Middle frontal gyrus (tissue), 1 donor: ENCODE results near the gene ADARB2.
A peak's percentile ranks its signal among the peaks of the same experiment; 100 is the strongest.
"Not testable (repeated sequence)": the region's sequence is repeated elsewhere in the genome, so short reads cannot be mapped to it uniquely, and the experiment has no call there.

Source experiments
- DNase-seq: peaks from one replicate; pipeline ENCODE4 v3.0.0-alpha.2; 2015; ENCODE audit warnings: low spot score; ENCODE audit errors: extremely low spot score

Gene ADARB2

DNA sequence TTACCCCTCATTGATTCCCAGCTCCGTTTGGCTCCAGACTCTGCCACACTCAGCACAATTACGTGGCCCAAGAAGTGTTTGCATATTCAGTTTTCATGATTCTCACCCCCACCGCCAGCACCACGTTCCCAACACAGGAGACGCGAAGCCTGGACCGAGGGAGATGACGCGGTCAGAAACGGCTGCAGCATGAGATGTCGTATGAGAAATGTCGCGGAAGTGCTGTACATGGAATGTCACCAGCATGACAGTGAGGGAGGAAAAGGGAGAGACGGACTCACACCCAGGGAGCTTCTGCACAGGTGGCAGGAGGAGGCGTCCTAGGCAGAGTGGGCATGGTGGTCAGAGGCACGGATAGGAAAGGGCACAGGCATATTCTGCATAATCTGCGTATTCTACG is 492.8 kb downstream of the ADARB2 start:
- no peak for DNase-seq

DNA sequence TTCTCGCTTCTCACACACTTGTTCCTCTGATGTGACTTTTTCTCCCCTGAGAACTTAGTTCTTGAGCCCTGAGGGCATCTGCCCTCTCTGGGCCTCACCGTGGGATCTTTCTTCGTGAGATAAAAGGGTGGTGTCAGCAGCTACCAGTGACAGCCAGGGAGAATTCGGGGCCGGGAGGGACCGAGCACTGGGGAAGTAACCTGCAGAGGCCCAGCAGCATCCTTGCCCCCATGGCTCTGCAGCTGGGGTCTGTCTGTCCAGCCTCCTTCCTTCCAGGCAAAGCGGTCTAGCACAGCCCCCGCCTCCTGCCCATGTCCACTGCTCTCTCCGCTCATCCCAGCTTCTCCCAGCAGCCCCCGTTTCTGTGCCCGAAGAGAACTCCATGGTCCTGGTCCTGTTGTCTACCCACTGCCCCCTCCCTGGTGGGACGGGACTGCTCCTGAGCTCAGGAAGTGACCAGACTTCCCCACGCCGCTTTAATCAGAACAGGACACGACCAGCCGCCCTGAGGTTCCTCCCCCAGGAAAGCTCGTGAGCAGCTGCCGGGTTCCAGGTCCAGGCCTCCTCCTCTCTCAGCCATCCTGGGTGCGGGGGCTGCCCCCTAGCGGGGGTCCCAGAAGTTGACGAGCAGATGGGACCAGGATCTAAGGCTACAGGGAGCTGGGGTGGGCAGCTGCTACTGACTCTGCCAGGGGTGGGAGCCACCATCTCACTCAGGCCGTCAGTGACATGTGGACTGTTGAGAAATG is 493.7 kb downstream of the ADARB2 start:
- DNase-seq = no peak

DNA sequence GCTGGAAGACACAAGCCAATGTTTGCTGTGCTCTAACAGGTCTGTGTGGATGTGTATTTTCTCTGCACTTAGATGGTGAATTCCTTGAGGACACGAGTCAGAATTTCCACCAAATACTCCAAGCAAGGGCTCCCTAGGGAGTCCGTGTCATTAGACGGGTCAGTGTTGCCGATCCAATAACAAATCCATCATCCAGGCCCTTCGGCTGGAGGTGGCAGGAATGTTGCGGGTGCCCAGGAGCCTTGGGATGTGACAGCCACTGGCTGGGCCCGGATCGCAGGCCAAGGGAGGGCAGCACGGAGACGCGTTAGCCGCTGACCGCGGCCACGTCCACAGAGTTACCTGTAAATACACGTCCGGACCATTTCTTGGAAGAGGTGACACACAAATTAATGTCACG is 494.4 kb downstream of the ADARB2 start:
- DNase-seq = no peak

DNA sequence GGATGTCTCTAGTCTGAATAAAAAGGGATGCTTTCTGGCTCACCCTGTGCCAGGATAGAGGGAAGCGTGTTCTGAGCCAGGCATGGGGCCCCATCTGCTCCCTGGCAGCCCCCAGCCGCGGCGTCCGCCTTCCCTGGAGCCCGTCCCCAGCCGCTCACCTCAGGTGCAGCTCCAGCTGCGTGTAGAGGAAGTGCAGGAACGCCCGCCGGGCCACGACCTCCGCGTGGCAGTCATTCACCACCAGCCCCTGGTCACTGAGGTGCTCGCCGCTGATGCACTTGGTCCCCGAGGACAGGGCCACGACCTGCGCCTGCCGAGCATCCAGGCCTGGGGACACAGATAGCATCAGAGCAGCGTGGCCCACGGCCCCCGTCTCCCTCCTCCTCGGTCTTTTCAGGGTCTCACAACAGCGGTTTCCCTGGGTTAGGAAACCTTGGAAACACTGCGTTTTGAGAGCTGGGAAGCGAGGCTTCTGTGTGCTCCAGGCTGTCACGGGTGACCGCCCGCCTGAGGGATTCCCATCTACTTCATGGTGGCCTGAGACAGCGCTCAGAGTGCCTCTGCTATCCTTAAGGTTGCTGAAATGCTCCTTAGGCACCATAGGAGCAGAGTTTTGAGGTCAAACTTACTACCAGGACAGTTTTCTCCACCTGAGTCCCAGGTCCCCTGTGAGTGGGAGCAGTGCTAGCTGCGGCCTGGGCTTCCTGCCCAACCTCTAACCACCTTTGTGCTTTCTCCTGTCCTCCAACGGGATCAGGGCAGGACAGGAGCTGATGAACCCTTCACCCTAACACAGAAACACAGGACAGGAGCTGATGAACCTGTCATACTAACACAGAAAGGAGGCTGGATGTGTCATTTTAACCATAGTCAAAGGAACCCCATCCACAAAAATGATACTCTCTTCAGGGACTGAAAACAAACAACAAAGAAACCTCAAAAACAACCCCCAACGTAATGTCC is 495.1 kb downstream of the ADARB2 start:
- DNase-seq = no peak

DNA sequence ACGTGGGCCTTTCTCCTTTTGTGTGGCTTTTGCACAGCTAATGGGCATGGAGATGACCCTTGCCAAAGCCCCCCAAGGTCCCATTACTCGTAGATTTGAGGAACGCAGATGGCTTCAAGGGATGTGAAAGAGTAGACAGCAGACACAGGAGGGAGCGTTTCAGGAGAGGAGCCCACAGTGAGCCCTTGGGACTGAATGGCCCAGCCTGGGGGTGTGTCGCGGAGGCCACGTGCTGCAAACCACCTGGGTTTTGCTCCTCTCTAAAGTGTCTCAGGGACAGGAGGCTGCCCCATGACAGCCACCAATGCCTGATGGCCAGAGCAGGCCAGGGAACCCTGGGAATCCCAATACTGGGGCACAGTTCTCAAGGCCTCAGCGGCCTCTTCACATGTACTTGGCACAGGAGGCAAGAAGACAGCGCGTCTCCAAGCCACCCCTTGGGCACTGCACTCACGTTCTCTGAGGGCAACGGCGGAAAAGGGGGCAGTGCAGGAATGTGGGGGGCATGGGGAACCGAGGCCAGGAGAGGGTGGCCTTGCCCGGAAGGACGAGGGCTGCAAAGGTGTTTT is 495.9 kb downstream of the ADARB2 start:
- no peak for DNase-seq

DNA sequence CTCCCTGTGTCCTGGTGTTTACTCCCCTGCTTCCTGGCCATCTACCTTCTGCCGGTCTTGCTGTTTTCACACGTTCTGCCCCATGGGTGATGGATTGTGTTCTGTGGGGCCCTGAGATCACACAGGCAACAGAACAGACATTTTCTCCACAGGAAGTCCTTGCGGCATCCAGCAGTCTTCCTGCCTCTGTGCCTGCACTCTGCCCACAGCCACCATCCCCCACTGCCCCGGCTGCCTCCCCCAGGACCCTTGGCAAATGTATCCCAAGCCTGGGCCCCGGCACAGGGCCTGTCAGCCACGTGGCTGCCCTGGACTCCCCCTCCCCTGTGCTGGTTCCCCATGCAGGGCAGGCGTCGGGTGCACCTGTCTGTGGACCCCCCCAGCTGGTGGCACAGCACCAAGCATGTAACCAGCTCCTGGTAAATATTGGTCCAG is 497.0 kb downstream of the ADARB2 start:
- DNase-seq = no peak

DNA sequence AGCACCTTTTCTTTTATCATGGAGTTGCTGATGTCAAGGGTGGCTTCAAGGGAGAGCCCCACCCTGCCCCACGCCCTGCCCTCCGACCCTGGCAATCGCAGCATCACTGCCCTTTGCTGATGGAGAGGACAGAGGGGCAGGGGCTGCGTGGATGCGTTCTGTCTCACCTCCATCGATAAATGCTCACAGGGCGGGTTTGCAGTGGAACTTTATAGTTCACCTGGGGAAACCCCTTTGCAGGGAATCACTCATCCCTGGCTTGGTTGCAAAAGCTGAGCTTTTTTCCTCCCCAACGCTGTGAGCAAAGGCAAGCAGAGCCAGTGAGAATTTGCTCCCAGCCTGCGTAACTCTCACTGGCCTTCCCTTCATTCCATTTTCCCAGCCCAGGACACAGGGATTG is 504.3 kb downstream of the ADARB2 start:
- DNase-seq = no peak

DNA sequence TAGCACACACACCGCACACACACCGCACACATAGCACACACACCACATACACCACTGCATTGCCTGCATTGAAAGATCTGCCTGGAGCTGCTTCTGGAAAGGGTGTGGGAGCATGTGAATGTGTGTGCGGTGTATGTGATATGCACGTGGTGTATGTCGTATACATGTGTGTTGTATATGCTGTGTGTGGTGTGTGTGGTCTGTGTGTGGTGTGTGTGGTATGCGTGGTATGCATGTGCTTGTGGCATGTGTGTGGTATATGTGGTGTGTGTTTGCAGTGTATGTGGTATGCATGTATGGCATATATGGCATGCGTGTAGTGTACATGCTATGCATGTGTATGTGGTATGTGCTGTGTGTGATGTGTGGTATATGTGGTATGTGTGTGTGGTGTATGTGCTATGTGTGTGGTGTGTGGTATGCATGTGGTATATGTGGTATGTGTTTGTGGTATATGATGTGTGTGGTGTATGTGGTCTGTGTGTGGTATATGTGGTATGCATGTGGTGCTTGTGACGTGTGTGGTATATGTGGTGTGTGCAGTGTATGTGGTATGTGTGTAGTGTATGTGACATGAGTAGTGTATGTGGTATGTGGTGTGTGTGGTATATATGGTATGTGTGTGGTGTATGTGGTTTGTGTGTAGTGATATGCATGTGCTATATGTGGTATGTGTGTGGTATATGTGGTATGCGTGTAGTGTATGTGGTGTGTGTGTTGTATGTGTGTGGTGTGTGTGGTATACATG is 505.0 kb downstream of the ADARB2 start:
- DNase-seq = no peak

DNA sequence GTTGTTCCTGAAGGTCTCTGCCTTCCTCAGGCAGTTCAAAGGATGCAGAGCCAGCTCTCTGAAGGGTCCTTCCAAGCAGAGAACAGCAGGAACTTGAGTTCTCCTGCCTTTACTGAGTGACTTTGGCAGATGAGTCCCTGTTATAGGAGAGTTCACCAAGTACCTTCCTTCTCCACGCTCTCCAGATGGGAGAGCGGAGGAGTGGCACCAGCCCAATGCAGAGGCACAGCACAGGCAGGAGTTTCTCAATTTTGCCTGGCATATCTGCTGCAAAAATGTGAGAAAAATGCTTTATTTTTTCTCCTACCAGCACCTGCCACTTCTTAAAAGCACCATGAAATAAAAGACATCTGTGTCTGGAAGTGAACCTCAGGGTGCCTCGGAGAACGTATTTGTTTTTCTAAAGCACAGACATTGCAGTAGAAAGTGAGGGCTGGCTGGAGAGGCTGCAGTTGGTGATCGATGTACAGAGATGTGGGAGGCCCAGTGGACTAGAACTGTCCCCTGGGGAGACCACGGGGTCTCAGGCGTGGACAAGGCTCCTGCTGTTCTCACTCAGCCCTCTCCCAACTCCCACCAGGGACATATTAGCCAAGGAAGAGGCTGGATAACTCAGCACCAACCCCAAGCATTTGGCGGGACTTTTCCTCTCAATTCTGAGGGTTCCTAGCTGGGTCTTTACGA is 506.6 kb downstream of the ADARB2 start:
- peak; percentile 39 for DNase-seq

DNA sequence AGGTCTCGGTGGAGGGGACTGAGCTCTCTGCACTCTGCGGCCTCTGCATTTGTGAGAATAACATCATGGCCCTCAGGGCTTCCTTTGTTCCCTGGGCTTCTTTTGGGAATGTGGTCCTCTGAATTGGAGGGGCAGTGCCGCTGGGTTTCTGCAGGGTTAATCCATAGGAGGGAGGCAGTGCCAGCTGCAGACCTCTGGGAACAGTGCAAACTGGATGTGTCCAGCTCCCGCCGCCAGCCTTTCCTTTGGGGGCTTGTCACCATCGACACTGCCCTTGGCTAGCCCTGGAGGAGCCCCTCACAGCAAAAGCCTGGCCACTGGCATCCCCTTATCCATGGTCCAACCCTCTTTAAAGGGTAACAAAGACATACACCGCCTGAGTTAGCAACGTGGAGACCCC is 507.2 kb downstream of the ADARB2 start:
- DNase-seq = no peak

DNA sequence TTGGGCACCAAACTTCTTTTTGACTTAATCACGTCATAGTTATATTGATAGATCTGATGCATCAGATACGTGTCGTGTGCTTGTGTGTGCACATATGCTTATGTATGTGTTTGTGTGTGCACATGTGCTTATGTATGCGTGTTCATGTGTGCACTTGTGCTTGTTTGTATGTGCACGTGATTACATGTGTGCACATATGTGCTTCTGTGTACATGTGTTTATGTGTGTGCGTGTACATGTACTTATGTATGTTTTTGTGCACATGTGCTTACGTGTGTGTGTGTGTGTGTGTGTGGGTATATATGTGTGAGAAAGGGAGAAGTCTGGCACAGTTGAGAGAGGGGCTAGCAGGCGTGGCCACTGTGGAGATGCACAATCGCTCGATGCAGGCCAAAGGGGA is 507.8 kb downstream of the ADARB2 start:
- DNase-seq = no peak

DNA sequence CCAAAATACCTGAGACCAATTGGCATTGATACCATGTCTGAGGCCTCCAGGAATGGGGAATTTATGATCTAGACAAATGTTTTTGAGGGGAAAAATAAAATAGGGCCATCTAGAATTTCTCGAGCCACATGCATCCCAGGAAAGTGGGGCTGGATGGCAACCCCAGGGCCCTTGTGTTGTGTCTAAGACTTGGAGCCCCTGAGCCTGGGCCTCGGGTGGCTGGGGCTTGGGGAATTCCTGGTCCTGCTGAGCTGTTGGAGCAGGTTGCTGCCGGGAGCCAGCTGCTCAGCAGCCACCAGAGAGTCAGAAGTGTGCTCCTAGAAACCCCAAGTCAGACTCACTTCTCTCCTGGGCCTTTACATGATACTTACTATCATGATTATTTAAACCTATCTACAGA is 508.2 kb downstream of the ADARB2 start:
- DNase-seq = no peak

DNA sequence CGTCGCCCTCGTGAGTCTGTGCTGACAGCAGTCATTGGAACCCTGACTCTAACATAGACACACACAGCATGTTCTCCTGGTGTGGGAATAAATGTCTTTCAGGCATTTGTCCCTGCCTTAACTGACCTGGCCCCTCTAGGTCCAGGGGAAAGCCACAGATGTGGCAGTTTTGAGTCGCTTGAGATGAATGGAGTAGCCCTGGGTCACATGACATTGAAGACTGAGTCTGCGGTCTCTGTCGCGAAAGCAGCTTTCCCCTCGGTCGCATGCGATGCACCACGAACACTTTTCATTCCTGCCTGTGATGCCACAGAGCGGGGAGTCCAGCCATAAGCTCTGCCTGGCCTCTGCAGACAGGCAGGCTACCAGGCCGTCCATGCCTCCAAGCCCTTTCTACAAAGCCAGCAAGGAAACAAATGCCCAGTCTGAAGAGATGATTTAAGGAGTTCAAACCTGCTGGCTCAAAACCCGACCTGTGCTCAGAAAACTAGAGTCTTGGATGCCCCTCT is 508.8 kb downstream of the ADARB2 start:
- no peak for DNase-seq

DNA sequence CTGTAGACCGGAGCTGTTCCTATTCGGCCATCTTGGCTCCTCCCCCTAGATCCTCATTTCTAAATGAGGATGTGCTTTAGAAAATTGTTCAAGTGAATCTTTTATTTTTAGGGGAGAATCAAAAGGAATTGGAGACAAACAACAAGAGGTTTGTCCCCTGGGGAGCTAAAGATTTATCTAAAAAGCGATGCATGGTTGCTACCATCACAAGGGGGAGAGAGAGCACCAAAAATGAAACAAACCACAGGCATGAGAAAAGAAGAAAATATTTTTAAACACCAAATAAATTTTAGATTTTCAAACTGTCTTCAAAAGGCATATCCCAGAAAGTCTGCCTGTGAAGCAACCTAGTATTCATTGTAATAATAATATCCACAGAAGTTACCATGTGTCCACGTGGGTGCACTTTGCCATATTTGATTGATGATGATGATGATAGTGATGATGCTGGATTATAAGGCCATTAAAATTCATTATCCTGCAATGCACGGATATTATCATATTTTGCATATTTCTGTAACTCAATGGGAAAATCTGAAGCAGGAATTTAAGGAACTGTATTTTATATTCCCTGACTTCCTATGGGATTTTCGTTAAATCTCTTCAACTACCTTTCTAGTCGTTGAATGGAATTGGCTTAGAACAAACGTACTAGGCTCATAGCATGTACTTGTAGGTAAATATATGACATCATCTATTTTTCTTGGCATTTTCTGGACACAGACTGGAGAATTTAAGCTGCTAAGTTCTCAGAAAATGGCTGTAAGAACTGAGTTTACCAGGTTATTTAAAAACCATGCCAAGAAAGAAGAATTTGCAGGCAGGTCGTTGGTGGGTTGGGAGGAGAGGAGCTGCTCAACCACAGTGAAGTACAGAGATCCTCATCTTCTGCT is 509.6 kb downstream of the ADARB2 start:
- DNase-seq = no peak

DNA sequence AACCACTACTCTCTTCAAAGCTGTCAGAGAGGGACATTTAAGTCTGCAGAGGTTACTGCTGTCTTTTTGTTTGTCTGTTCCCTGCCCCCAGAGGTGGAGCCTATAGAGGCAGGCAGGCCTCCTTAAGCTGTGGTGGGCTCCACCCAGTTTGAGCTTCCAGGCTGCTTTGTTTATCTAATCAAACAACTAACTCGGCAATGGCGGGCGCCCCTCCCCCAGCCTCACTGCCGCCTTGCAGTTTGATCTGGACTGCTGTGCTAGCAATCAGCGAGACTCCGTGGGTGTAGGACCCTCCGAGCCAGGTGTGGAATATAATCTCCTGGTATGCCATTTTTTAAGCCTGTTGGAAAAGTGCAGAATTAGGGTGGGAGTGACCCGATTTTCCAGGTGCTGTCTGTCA is 510.4 kb downstream of the ADARB2 start:
- DNase-seq = not testable (repeated sequence)

DNA sequence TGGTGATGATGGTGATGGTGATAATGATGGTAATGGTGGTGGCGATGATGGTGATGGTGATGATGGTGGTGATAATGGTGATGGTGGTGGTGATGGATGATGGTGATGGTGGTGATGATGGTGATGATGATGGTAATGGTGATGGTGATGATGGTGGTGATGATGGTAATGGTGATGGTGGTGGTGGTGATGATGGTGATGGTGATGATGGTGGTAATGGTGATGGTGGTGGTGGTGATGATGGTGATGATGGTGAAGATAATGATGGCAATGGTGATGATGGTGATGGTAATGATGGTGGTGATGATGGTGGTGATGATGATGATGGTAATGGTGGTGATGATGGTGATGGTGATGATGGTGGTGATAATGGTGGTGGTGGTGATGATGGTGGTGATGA is 517.5 kb downstream of the ADARB2 start:
- DNase-seq = not testable (repeated sequence)

DNA sequence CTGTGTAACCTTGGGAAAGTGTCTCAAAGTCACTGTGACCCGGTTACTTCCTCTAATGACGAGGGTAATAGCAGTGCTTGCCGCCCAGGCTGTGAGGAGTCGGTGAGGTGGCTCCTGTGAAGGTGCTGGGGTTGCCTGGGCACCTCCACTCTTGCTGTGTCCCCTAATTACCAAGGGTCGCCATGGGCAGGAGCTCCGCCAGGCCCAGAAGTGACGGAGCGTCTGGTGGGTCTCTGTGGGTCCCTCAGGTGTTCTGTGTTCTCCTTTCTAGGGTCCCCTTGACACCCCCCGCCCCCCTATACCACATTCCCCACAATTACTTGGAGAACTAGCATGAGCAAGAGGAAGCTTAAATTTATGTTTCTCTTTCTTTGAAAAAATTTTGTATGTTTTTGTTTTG is 519.7 kb downstream of the ADARB2 start:
- DNase-seq = no peak

DNA sequence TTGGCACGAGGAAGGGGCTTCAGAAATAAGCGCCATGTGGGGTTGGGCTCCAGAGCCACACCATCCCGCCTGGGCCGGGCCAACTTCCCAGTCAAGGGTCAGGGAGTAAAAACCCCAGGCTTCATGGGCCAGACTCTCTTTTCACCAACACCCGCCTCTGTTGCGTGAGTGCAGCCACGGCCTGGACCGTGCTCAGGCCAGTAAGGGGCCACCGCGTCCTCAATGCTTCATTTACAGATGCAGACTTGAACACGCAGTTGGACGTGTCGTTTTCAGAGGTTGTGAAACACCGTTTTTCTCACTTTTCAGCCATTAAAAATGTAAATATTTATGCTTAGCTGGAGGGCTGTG is 520.1 kb downstream of the ADARB2 start:
- no peak for DNase-seq

DNA sequence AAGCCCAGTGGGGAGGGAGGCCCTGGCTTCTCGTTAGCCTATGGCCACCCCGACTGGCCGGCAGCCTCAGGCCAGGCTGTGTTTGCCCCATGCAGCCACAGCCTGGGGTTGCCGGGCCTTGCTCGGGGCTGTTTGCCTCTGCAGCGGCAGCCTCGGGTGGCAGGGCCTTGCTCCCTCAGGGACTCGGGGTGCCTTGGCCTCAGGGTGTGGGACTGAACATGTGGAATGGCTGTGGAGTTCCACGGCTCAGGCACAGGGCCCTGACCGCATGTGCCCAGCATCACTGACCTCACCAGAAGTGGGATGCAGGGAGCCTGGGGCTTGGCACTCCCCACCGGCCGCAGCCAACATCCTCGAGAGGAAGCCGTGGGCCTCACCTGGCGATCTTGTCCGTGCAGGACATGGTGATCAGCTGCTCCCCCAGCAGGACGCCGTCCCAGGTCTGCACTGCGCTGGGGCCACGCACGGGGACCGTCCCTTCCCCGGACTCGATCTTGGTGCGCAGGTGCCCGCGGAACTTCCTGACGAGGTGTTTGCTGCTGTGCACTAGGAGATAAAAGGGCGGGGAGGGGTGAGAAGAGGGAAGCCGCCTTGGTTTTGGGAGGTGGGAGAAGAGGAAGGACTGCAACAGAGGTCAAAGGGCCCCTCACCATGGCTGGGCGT is 520.6 kb downstream of the ADARB2 start:
- DNase-seq = no peak
